Gastrocnemius medialis (tissue), 4 donors: ENCODE measurements around the gene ELF2. TPM values are rescaled to one million over a fixed set of nuclear protein-coding genes. Genes with fewer than 3 reads are reported as not detected.

Experiments used
- ATAC-seq, 2 donors: fragments of 150-250 bp; one replicate each; pipeline ENCODE4 v1.9.1; 2016
- DNase-seq, 2 donors: peaks; one replicate each; pipeline ENCODE4 v3.0.0-alpha.2; 2019
- H3K27ac ChIP-seq, 4 donors: fragments of 200-600 bp; sonication (generic); 1 replicate in 1 of 4; 2 replicates in 3 of 4; pipeline ENCODE4 v1.5.1; 2016 to 2018; ENCODE audit warnings: mild to moderate bottlenecking in 2 of 4, moderate library complexity in 1 of 4
- H3K27me3 ChIP-seq, 3 donors: fragments of 200-600 bp; sonication (generic) in 2 of 3; 1 replicate in 1 of 3; 2 replicates in 2 of 3; pipeline versions ENCODE4 v1.5.1 to v1.6.0; 2016 to 2019; ENCODE audit warnings: mild to moderate bottlenecking in 1 of 3, moderate library complexity in 1 of 3
- H3K36me3 ChIP-seq, 2 donors: fragments of 200-600 bp; sonication (generic) in 1 of 2; one replicate each; pipeline ENCODE4 v1.5.1; 2017 to 2018
- H3K4me1 ChIP-seq, 2 donors: fragments of 200-600 bp; sonication (generic) in 1 of 2; one replicate each; pipeline ENCODE4 v1.5.1; 2016 to 2017; ENCODE audit warnings: mild to moderate bottlenecking in 2 of 2
- H3K4me3 ChIP-seq, 4 donors: fragments of 200-600 bp; sonication (generic) in 3 of 4; 1 replicate in 1 of 4; 2 replicates in 3 of 4; pipeline ENCODE4 v1.5.1; 2016 to 2019; ENCODE audit warnings: mild to moderate bottlenecking in 2 of 4
- H3K9me3 ChIP-seq, 3 donors: fragments of 200-600 bp; sonication (generic) in 2 of 3; 1 replicate in 1 of 3; 2 replicates in 2 of 3; pipeline ENCODE4 v1.5.1; 2016 to 2019
- CTCF ChIP-seq, 5 experiments: fragments of 450-650 bp in 3 of 5; fragments of 200-600 bp in 2 of 5; sonication (generic) in 2 of 5; IDR thresholded peaks in 4 of 5; conservative IDR thresholded peaks in 1 of 5; 1 replicate in 4 of 5; 2 replicates in 1 of 5; pipeline ENCODE4 v1.5.1; 2016 to 2019; ENCODE audit warnings: antibody characterized with exemption in 5 of 5, mild to moderate bottlenecking in 3 of 5, moderate library complexity in 3 of 5
- POLR2A ChIP-seq, 2 donors: fragments of 450-650 bp; IDR thresholded peaks; one replicate each; pipeline ENCODE4 v1.6.1; 2017; ENCODE audit warnings: antibody characterized with exemption in 2 of 2, mild to moderate bottlenecking in 2 of 2, moderate library complexity in 2 of 2
- in situ Hi-C, 4 donors: fragments of 200-750 bp; cut with MboI; loops; one replicate each; pipeline versions ENCODE4 v1.15.0 to v1.8.0; 2017; ENCODE audit warnings: low sequenced_read_pairs in 4 of 4
- intact Hi-C: fragments of 100-400 bp; cut with DNase I; formaldehyde crosslinking; loops from one replicate; pipeline ENCODE4 v1.15.1; 2023; ENCODE audit warnings: low total_unique reads
- total RNA-seq, 4 donors: library from RNA; depleted of rRNA; stranded (reverse); fragments of >200 nt; gene quantifications; one replicate each; pipeline versions ENCODE4 v1.1.0 to v1.2.3, GENCODE V29; 2016

The ELF2 gene
- total RNA-seq, 4 donors from 2014 or later = 22.1 to 41.4 (median 29.7) TPM

GRCh38 chr4:139144911-139145551, 32.0 kb downstream of the ELF2 start:
- peak overlapping the region; percentile 62 to 74 (median 68) for H3K27ac ChIP-seq

GRCh38 chr4:139144161-139144859, 32.7 kb downstream of the ELF2 start:
- peak; percentile 48 to 50 for ATAC-seq
- intact Hi-C loops = no loop called here
- H3K27me3 ChIP-seq = no peaks in the 10 kb centered on the region
- H3K9me3 ChIP-seq = no peaks in the 10 kb centered on the region
- no peak overlapping the region for H3K4me3 ChIP-seq
- peak overlapping the region; percentile 62 to 74 (median 68) for H3K27ac ChIP-seq
- no peaks in the 10 kb centered on the region for H3K36me3 ChIP-seq
- no peak for TF ChIP-seq CTCF (IDR thresholded peaks at IDR 0.05 in 4 of 5, conservative IDR thresholded peaks at IDR 0.05 in 1 of 5)
- TF ChIP-seq POLR2A (IDR thresholded peaks at IDR 0.05) = no peak
- in situ Hi-C loops = no loop called here
- peaks cover 66 to 67% of the 10 kb centered on the region in 2 donors for H3K4me1 ChIP-seq
- DNase-seq = peak; percentile 9 to 31

More at GRCh38 chr4:139144911-139145551, 32.0 kb downstream of the ELF2 start:
- ATAC-seq (peak; percentile 79 to 80), DNase-seq (peak in 1 of 2 donors; percentile 46)
- Histone ChIP-seq H3K36me3 (no peaks in the 10 kb centered on the region), H3K4me3 (no peak overlapping the region), H3K9me3 (no peaks in the 10 kb centered on the region), H3K4me1 (peaks cover 64 to 67% of the 10 kb centered on the region in 2 donors), H3K27me3 (no peaks in the 10 kb centered on the region)
- in situ Hi-C loops (no loop called here), intact Hi-C loops (no loop called here)
- TF ChIP-seq CTCF (IDR thresholded peaks at IDR 0.05 in 4 of 5, conservative IDR thresholded peaks at IDR 0.05 in 1 of 5) (no peak), POLR2A (IDR thresholded peaks at IDR 0.05) (no peak)

- H3K27ac ChIP-seq = peak overlapping the region in 2 of 4 donors; percentile 24 to 74
- in situ Hi-C loops (no loop called here), intact Hi-C loops (no loop called here)
- TF ChIP-seq POLR2A (IDR thresholded peaks at IDR 0.05) (no peak), CTCF (IDR thresholded peaks at IDR 0.05 in 4 of 5, conservative IDR thresholded peaks at IDR 0.05 in 1 of 5) (no peak)
- H3K4me3 ChIP-seq = no peak overlapping the region
- H3K36me3 ChIP-seq = no peaks in the 10 kb centered on the region
- peaks cover 66 to 70% of the 10 kb centered on the region in 2 donors for H3K4me1 ChIP-seq
- no peak for DNase-seq
- H3K9me3 ChIP-seq = no peaks in the 10 kb centered on the region
- no peak for ATAC-seq
- no peaks in the 10 kb centered on the region for H3K27me3 ChIP-seq
These were observed 34.0 kb downstream of the ELF2 start for GRCh38 chr4:139142980-139143379.

GRCh38 chr4:139142087-139142486, 34.9 kb downstream of the ELF2 start:
- Histone ChIP-seq H3K36me3 (peaks cover 0 to 6% of the 10 kb centered on the region in 2 donors), H3K27ac (no peak overlapping the region), H3K9me3 (no peaks in the 10 kb centered on the region), H3K4me1 (peaks cover 62 to 69% of the 10 kb centered on the region in 2 donors), H3K4me3 (no peak overlapping the region), H3K27me3 (no peaks in the 10 kb centered on the region)
- no peak for TF ChIP-seq POLR2A (IDR thresholded peaks at IDR 0.05)
- DNase-seq (no peak), ATAC-seq (no peak)
- in situ Hi-C loops (no loop called here), intact Hi-C loops (no loop called here)

- in situ Hi-C loops = no loop called here
- no peak for DNase-seq
- peaks cover 27% of the 10 kb centered on the region in 2 donors for H3K4me1 ChIP-seq
- H3K9me3 ChIP-seq = no peaks in the 10 kb centered on the region
- H3K36me3 ChIP-seq = peaks cover 0 to 31% of the 10 kb centered on the region in 2 donors
- intact Hi-C loops = no loop called here
- ATAC-seq = no peak
- no peak for TF ChIP-seq POLR2A (IDR thresholded peaks at IDR 0.05)
- TF ChIP-seq CTCF (IDR thresholded peaks at IDR 0.05 in 4 of 5, conservative IDR thresholded peaks at IDR 0.05 in 1 of 5) = no peak
- no peaks in the 10 kb centered on the region for H3K27me3 ChIP-seq
- H3K4me3 ChIP-seq = no peak overlapping the region
- no peak overlapping the region for H3K27ac ChIP-seq
These were observed 39.3 kb downstream of the ELF2 start for GRCh38 chr4:139137763-139138162.
